Natural killer cell (primary cell): Measurements from ENCODE around the gene SPARCL1. TPM values are rescaled to one million over a fixed set of nuclear protein-coding genes. Genes with fewer than 3 reads are reported as not detected.

Source experiments
- ATAC-seq, 3 donors: fragments of 150-1000 bp in 2 of 3; fragments of 200-7000 bp in 1 of 3; cut with Tn5 transposase; 1 replicate in 1 of 3; 2 replicates in 2 of 3; pipeline ENCODE4 v1.10.0; 2021; ENCODE audit warnings: mild to moderate bottlenecking in 2 of 3, moderate library complexity in 2 of 3
- DNase-seq, 2 donors: peaks; one replicate each; pipeline versions ENCODE4 v3.0.0 to v3.0.0-alpha.2; 2013 to 2021; ENCODE audit warnings: mixed read lengths in 1 of 2
- H3K27ac ChIP-seq: one replicate; pipeline ENCODE4 v1.5.1; 2013; ENCODE audit warnings: mild to moderate bottlenecking, low read length
- H3K27me3 ChIP-seq: one replicate; pipeline ENCODE4 v1.6.1; 2013; ENCODE audit warnings: low read length; ENCODE audit not compliant: control insufficient read depth, insufficient read depth
- H3K36me3 ChIP-seq: one replicate; pipeline ENCODE4 v1.6.1; 2013; ENCODE audit warnings: low read length; ENCODE audit not compliant: control insufficient read depth, insufficient read depth
- H3K4me1 ChIP-seq: one replicate; pipeline ENCODE4 v1.6.1; 2013; ENCODE audit warnings: low read length; ENCODE audit not compliant: control insufficient read depth, insufficient read depth
- H3K4me3 ChIP-seq: one replicate; pipeline ENCODE4 v1.5.1; 2013; ENCODE audit warnings: low read length
- H3K9me3 ChIP-seq: one replicate; pipeline ENCODE4 v1.6.1; 2013; ENCODE audit warnings: low read length; ENCODE audit not compliant: control insufficient read depth, insufficient read depth
- H3K27ac Mint-ChIP-seq, 2 donors: one replicate each; pipeline ENCODE4 v1.8.0; 2022; ENCODE audit warnings: mild to moderate bottlenecking in 2 of 2, mixed read lengths in 2 of 2, moderate library complexity in 1 of 2
- H3K27me3 Mint-ChIP-seq, 2 donors: one replicate each; pipeline ENCODE4 v1.8.0; 2022; ENCODE audit warnings: low read depth in 2 of 2, mixed read lengths in 2 of 2
- H3K36me3 Mint-ChIP-seq: one replicate; pipeline ENCODE4 v1.8.0; 2022; ENCODE audit warnings: mixed read lengths
- H3K4me1 Mint-ChIP-seq, 2 donors: one replicate each; pipeline ENCODE4 v1.8.0; 2022; ENCODE audit warnings: mixed read lengths in 2 of 2
- H3K4me3 Mint-ChIP-seq: one replicate; pipeline ENCODE4 v1.8.0; 2022; ENCODE audit warnings: mild to moderate bottlenecking, moderate library complexity, mixed read lengths
- H3K9me3 Mint-ChIP-seq, 2 donors: one replicate each; pipeline ENCODE4 v1.8.0; 2022; ENCODE audit warnings: mixed read lengths in 2 of 2
- CTCF ChIP-seq: fragments of 200-600 bp; IDR thresholded peaks from one replicate; pipeline ENCODE4 v1.8.0; 2022; ENCODE audit warnings: antibody characterized with exemption
- WGBS: methylation state at CpG from one replicate; pipeline ENCODE4 v1.1.7; 2013; ENCODE audit warnings: missing lambda C conversion rate; ENCODE audit not compliant: insufficient coverage; 5-methylcytosine and 5-hydroxymethylcytosine counted together
- intact Hi-C: fragments of 100-400 bp; cut with micrococcal nuclease; formaldehyde crosslinking; loops from one replicate; pipeline ENCODE4 v1.14.2; 2022
- total RNA-seq, 4 donors: library from RNA; stranded (reverse); fragments of 120-200 nt in 1 of 4; gene quantifications; one replicate each; pipeline versions ENCODE4 v1.2.3 to v1.2.4, GENCODE V29; 2013 to 2022

Gene SPARCL1
- total RNA-seq, 3 donors from 2014 or later (not counting 1 experiment from before 2014, with no cell fraction given) = not detected

- no peak for DNase-seq
Observed at GRCh38 chr4:87430038-87430437, 99.1 kb downstream of the SPARCL1 start.

GRCh38 chr4:87428979-87429378 is 100.2 kb downstream of the SPARCL1 start:
- 98% methylated on average over 6 of the region's 6 CpGs for WGBS
- no peaks in the 10 kb centered on the region for H3K9me3 Mint-ChIP-seq
- TF ChIP-seq CTCF = no peak
- H3K27ac ChIP-seq = no peak overlapping the region
- no peak overlapping the region for H3K27ac Mint-ChIP-seq
- no peaks in the 10 kb centered on the region for H3K36me3 Mint-ChIP-seq
- ATAC-seq (no peak), DNase-seq (no peak)
- H3K4me1 ChIP-seq = peaks cover 1% of the 10 kb centered on the region
- H3K27me3 Mint-ChIP-seq = no peaks in the 10 kb centered on the region
- no peak overlapping the region for H3K4me3 Mint-ChIP-seq
- no peaks in the 10 kb centered on the region for H3K36me3 ChIP-seq
- H3K4me1 Mint-ChIP-seq = peaks cover 23 to 36% of the 10 kb centered on the region in 2 donors
- no peak overlapping the region for H3K4me3 ChIP-seq
- H3K27me3 ChIP-seq = no peaks in the 10 kb centered on the region
- no peaks in the 10 kb centered on the region for H3K9me3 ChIP-seq
- intact Hi-C loops = no loop called here

More at GRCh38 chr4:87430038-87430437, 99.1 kb downstream of the SPARCL1 start:
- Mint-ChIP-seq H3K4me3 (no peak overlapping the region), H3K4me1 (peaks cover 17 to 31% of the 10 kb centered on the region in 2 donors), H3K27ac (no peak overlapping the region), H3K27me3 (no peaks in the 10 kb centered on the region), H3K36me3 (no peaks in the 10 kb centered on the region), H3K9me3 (no peaks in the 10 kb centered on the region)
- no peaks in the 10 kb centered on the region for H3K9me3 ChIP-seq
- H3K27me3 ChIP-seq = no peaks in the 10 kb centered on the region
- H3K27ac ChIP-seq = no peak overlapping the region
- intact Hi-C loops = no loop called here
- WGBS = 100% methylated on average over 2 of the region's 2 CpGs
- no peak for TF ChIP-seq CTCF
- H3K4me1 ChIP-seq = no peaks in the 10 kb centered on the region
- H3K4me3 ChIP-seq = no peak overlapping the region
- ATAC-seq = no peak
- peaks cover 3% of the 10 kb centered on the region for H3K36me3 ChIP-seq

- Mint-ChIP-seq H3K27ac (no peak overlapping the region), H3K36me3 (no peaks in the 10 kb centered on the region), H3K4me3 (no peak overlapping the region), H3K9me3 (no peaks in the 10 kb centered on the region), H3K4me1 (peaks cover 32 to 44% of the 10 kb centered on the region in 2 donors), H3K27me3 (no peaks in the 10 kb centered on the region)
- Histone ChIP-seq H3K36me3 (no peaks in the 10 kb centered on the region), H3K4me1 (peaks cover 5% of the 10 kb centered on the region), H3K4me3 (no peak overlapping the region), H3K9me3 (no peaks in the 10 kb centered on the region), H3K27ac (no peak overlapping the region), H3K27me3 (no peaks in the 10 kb centered on the region)
- ATAC-seq (no peak), DNase-seq (no peak)
- intact Hi-C loops = no loop called here
- WGBS = no CpG with 5 or more reads among the region's 1 CpG
- no peak for TF ChIP-seq CTCF
Observed at GRCh38 chr4:87427518-87427868, 101.7 kb downstream of the SPARCL1 start.

- WGBS = 95% methylated on average over 3 of the region's 3 CpGs
- no peaks in the 10 kb centered on the region for H3K9me3 ChIP-seq
- no peak for DNase-seq
- Mint-ChIP-seq H3K4me1 (peaks cover 37 to 49% of the 10 kb centered on the region in 2 donors), H3K36me3 (no peaks in the 10 kb centered on the region), H3K27ac (no peak overlapping the region), H3K9me3 (no peaks in the 10 kb centered on the region), H3K27me3 (no peaks in the 10 kb centered on the region), H3K4me3 (no peak overlapping the region)
- no peak overlapping the region for H3K4me3 ChIP-seq
- no peak for TF ChIP-seq CTCF
- peaks cover 6% of the 10 kb centered on the region for H3K4me1 ChIP-seq
- no peaks in the 10 kb centered on the region for H3K36me3 ChIP-seq
- intact Hi-C loops = no loop called here
- no peak for ATAC-seq
- no peaks in the 10 kb centered on the region for H3K27me3 ChIP-seq
- no peak overlapping the region for H3K27ac ChIP-seq
Observed at GRCh38 chr4:87426865-87427517, 102.2 kb downstream of the SPARCL1 start.
